OCI-LY7 (cell line): ENCODE measurements around the gene PDRG1. TPM values are rescaled to one million over a fixed set of nuclear protein-coding genes. Genes with fewer than 3 reads are reported as not detected.

Experiments used
- BruUV-seq: library from RNA; stranded (reverse); fragments of 400-500 nt; replicated peaks from 2 replicates; lab custom pipeline; 2021; lab: Mats Ljungman, UMichigan
- CTCF ChIA-PET: fragments of 300-600 bp; sonication (Branson Sonifier 250); formaldehyde crosslinking; loops from one replicate; lab custom pipeline; 2022; ENCODE audit warnings: antibody characterized with exemption; ENCODE audit not compliant: unreplicated experiment; lab: Charles Lee
- POLR2A ChIA-PET: fragments of 300-600 bp; sonication (Branson Sonifier 250); formaldehyde crosslinking; loops from one replicate; lab custom pipeline; 2022; ENCODE audit warnings: antibody characterized with exemption; lab: Charles Lee
- DNase-seq: peaks from one replicate; pipeline ENCODE4 v3.0.0-alpha.2; 2015; ENCODE audit warnings: low spot score
- H2AFZ ChIP-seq: fragments of 200-600 bp; sonication (generic), shearing (Covaris generic); 2 replicates; pipeline ENCODE4 v1.6.1; 2014; ENCODE audit warnings: mild to moderate bottlenecking, antibody characterized with exemption, low read length, moderate library complexity
- H3K27ac ChIP-seq: fragments of 200-600 bp; sonication (generic); 2 replicates; pipeline ENCODE4 v1.5.1; 2014; ENCODE audit warnings: mixed run types, low read depth, mild to moderate bottlenecking, moderate library complexity, low read length, inconsistent platforms; ENCODE audit not compliant: poor library complexity, severe bottlenecking
- H3K36me3 ChIP-seq: fragments of 200-600 bp; sonication (generic); 2 replicates; pipeline ENCODE4 v1.6.1; 2014; ENCODE audit warnings: mild to moderate bottlenecking, antibody characterized with exemption, low read length, moderate library complexity, mixed read lengths; ENCODE audit not compliant: insufficient read depth
- H3K4me1 ChIP-seq: fragments of 200-600 bp; sonication (generic); 2 replicates; pipeline ENCODE4 v1.5.1; 2014; ENCODE audit warnings: mild to moderate bottlenecking, low read length; ENCODE audit not compliant: insufficient read depth, poor library complexity, severe bottlenecking
- H3K4me2 ChIP-seq: fragments of 200-600 bp; sonication (generic); 2 replicates; pipeline ENCODE4 v1.6.1; 2014; ENCODE audit warnings: mild to moderate bottlenecking, low read length
- H3K4me3 ChIP-seq: fragments of 200-600 bp; sonication (generic); 2 replicates; pipeline ENCODE4 v1.5.1; 2014; ENCODE audit warnings: mild to moderate bottlenecking, low read depth, low read length; ENCODE audit not compliant: poor library complexity, severe bottlenecking
- H3K79me2 ChIP-seq: fragments of 200-600 bp; sonication (generic); 2 replicates; pipeline ENCODE4 v1.6.1; 2016; ENCODE audit warnings: low read depth, mild to moderate bottlenecking, low read length, moderate library complexity, mixed read lengths; ENCODE audit not compliant: insufficient read depth
- H3K9me2 ChIP-seq: fragments of 200-600 bp; sonication (generic); 2 replicates; pipeline ENCODE4 v1.6.1; 2016; ENCODE audit warnings: mild to moderate bottlenecking, low read length, mixed read lengths; ENCODE audit not compliant: insufficient read depth
- H3K9me3 ChIP-seq: fragments of 200-600 bp; sonication (generic); 2 replicates; pipeline ENCODE4 v1.6.1; 2014; ENCODE audit warnings: mild to moderate bottlenecking, mixed run types, low read length, mixed read lengths
- H4K20me1 ChIP-seq: fragments of 200-600 bp; sonication (generic); 2 replicates; pipeline ENCODE4 v1.6.1; 2014; ENCODE audit warnings: mild to moderate bottlenecking, antibody characterized with exemption, low read length, moderate library complexity, mixed read lengths; ENCODE audit not compliant: insufficient read depth
- EZH2phosphoT487 ChIP-seq: fragments of 200-600 bp; sonication (generic); IDR thresholded peaks from 2 replicates; pipeline ENCODE4 v1.6.1; 2018; ENCODE audit warnings: low read depth, borderline replicate concordance, mild to moderate bottlenecking, mixed run types, antibody characterized with exemption, low read length, moderate library complexity, mixed read lengths
- intact Hi-C: fragments of 100-400 bp; cut with micrococcal nuclease; formaldehyde crosslinking; loops from one replicate; pipeline ENCODE4 v1.10.0; 2022; ENCODE audit not compliant: unreplicated experiment
- total RNA-seq, 2 experiments: library from RNA; depleted of rRNA in 1 of 2; stranded (reverse); fragments of >200 nt in 1 of 2; shearing (Covaris generic) in 1 of 2; gene quantifications; 2 replicates each; pipeline ENCODE4 v1.2.3, GENCODE V29; 2014 to 2022
- TF ChIP-seq, protein P1 (sequence below): fragments of 200-600 bp; sonication (generic); conservative IDR thresholded peaks from 2 replicates; pipeline ENCODE4 v1.5.1; 2014; ENCODE audit warnings: mild to moderate bottlenecking, antibody characterized with exemption, low read length, moderate library complexity, mixed read lengths

The PDRG1 gene
- total RNA-seq, 2 experiments from 2014 or later, result 9.7 to 22.5 TPM

DNA sequence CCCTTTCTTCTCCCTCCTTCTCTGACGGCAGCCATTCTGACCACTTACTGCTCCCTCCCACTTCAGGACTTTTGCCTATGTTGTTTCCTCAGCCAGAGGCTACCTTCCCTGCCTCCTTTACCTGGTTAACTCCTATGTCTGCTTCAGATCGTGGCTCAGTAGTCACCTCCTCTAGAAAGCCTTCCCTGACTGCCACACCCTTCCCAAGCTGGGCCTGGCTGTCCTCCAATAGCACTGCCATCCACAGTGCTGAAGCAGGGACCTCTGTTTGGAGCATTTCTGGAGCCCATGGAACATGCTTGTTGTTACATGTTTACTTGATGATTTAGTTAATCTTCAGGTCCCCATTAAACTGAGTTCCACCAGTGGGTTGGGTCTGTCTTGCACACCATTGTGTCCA lies 29.9 kb upstream of the PDRG1 start:
- POLR2A ChIA-PET, result no interaction called here
- H3K4me2 ChIP-seq, result no peak overlapping the region
- TF ChIP-seq EZH2phosphoT487, result no peak
- TF ChIP-seq, protein P1, sequence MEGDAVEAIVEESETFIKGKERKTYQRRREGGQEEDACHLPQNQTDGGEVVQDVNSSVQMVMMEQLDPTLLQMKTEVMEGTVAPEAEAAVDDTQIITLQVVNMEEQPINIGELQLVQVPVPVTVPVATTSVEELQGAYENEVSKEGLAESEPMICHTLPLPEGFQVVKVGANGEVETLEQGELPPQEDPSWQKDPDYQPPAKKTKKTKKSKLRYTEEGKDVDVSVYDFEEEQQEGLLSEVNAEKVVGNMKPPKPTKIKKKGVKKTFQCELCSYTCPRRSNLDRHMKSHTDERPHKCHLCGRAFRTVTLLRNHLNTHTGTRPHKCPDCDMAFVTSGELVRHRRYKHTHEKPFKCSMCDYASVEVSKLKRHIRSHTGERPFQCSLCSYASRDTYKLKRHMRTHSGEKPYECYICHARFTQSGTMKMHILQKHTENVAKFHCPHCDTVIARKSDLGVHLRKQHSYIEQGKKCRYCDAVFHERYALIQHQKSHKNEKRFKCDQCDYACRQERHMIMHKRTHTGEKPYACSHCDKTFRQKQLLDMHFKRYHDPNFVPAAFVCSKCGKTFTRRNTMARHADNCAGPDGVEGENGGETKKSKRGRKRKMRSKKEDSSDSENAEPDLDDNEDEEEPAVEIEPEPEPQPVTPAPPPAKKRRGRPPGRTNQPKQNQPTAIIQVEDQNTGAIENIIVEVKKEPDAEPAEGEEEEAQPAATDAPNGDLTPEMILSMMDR, result no peak
- intact Hi-C loops, result no loop called here
- H3K27ac ChIP-seq, result no peak overlapping the region
- no peak for DNase-seq
- H3K9me3 ChIP-seq, result no peaks in the 10 kb centered on the region
- H3K79me2 ChIP-seq, result no peaks in the 10 kb centered on the region
- H3K4me1 ChIP-seq, result no peaks in the 10 kb centered on the region
- BruUV-seq, result no TSS peak
- H3K9me2 ChIP-seq, result no peaks in the 10 kb centered on the region
- H2AFZ ChIP-seq, result no peak overlapping the region
- no peaks in the 10 kb centered on the region for H3K36me3 ChIP-seq
- H3K4me3 ChIP-seq, result no peak overlapping the region
- H4K20me1 ChIP-seq, result no peaks in the 10 kb centered on the region
- CTCF ChIA-PET, result no interaction called here

DNA sequence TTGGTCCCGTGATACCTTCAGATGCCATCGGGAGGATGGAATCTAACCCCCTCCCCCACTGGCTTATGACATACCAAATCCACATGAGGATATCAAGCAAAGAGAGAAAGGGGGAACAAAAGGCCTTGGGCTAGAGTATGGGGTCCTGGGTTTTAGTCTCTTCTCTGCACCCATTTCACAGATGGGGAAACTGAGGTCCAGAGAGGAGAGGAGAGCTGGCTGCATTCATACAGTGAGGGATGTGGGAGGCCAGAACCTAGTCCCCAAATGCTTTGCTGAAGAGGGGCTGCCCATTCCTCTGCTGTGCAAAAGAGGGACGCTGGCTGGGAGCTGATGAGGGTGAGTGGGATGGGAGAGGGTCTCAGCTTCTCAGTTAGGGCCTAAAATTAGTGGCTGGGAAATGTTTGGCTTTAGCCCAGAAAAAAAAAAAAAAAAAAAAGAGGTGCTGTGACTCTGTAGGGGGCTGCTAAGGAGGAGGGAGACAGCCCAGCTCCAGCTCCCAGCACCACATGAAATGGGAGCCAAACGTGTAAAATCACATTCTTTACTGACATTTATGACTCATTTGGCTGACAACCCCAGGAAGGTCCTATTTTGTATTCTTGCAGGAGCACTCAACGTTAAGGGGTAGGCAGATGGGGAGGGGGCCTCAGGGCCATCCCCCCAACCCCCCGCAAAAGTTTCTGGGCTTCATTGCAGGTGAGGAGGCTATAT lies 28.0 kb upstream of the PDRG1 start:
- Histone ChIP-seq H3K9me2 (no peaks in the 10 kb centered on the region), H3K79me2 (no peaks in the 10 kb centered on the region), H3K9me3 (no peaks in the 10 kb centered on the region), H2AFZ (no peak overlapping the region), H3K4me1 (no peaks in the 10 kb centered on the region), H3K36me3 (no peaks in the 10 kb centered on the region), H3K4me2 (no peak overlapping the region), H4K20me1 (no peaks in the 10 kb centered on the region), H3K27ac (no peak overlapping the region), H3K4me3 (no peak overlapping the region)
- TF ChIP-seq, protein P1, result no peak
- TF ChIP-seq EZH2phosphoT487, result no peak
- intact Hi-C loops, result no loop called here
- no TSS peak for BruUV-seq
- POLR2A ChIA-PET, result interaction anchor here (0.6 kb wide), 1 partner anchor 67 kb away, joined by 3 read pairs; no protein-coding TSS in a partner anchor
- DNase-seq, result no peak
- CTCF ChIA-PET, result interaction anchor here (0.6 kb wide), 1 partner anchor 491 kb away, joined by 3 read pairs; no protein-coding TSS in a partner anchor

DNA sequence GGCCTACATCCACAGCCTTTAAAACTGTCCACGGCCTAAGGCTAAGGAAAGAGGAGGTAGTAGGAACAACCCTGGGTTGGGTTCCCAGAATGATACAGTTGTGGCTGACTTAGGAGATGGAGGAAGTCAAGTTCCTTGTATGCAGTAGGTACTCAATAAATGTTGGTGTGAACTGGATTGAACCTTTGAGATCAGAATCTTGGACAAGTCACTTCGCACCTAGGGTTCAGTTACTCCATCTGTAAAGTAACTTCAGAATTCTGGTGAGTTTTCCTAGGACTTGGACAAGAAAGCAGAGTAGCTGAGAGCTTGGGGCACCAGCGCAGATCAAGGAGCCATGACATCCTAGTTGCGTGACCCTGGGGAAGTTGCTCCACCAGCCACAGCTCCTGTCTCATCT lies 25.2 kb upstream of the PDRG1 start:
- no TSS peak for BruUV-seq
- intact Hi-C loops, result no loop called here
- POLR2A ChIA-PET, result no interaction called here

More for the DNA sequence above, 25.2 kb upstream of the PDRG1 start:
- Histone ChIP-seq H3K36me3 (no peaks in the 10 kb centered on the region), H4K20me1 (no peaks in the 10 kb centered on the region), H3K4me2 (no peak overlapping the region), H3K4me3 (no peak overlapping the region), H2AFZ (no peak overlapping the region), H3K79me2 (no peaks in the 10 kb centered on the region), H3K27ac (no peak overlapping the region), H3K9me2 (no peaks in the 10 kb centered on the region), H3K4me1 (peaks cover 6% of the 10 kb centered on the region), H3K9me3 (no peaks in the 10 kb centered on the region)
- no peak for DNase-seq
- TF ChIP-seq, protein P1, result no peak
- no peak for TF ChIP-seq EZH2phosphoT487
- CTCF ChIA-PET, result no interaction called here
